GM12878 (cell line): ENCODE results near the gene SP1.

Experiments used
- ATF7 ChIP-seq: fragments of 450-650 bp; IDR thresholded peaks from 2 replicates; pipeline ENCODE4 v1.6.1; 2016; ENCODE audit warnings: low read depth, mild to moderate bottlenecking
- CBX3 ChIP-seq: fragments of 200-600 bp; sonication (generic); IDR thresholded peaks from 2 replicates; pipeline ENCODE4 v1.6.1; 2016; ENCODE audit warnings: low read depth, borderline replicate concordance
- FOS ChIP-seq: IDR thresholded peaks from 3 replicates; pipeline ENCODE4 v1.6.1; 2011; ENCODE audit warnings: borderline replicate concordance; ENCODE audit not compliant: insufficient read length; ENCODE audit errors: extremely low read depth
- MTA2 ChIP-seq: fragments of 450-650 bp; IDR thresholded peaks from 2 replicates; pipeline ENCODE4 v1.6.1; 2016; ENCODE audit warnings: low read depth, mild to moderate bottlenecking, moderate library complexity
- POLR2A ChIP-seq: IDR thresholded peaks from 2 replicates; pipeline ENCODE4 v1.6.1; 2011; ENCODE audit warnings: low read depth, mild to moderate bottlenecking, low read length
- SUZ12 ChIP-seq: fragments of 200-600 bp; sonication (generic); IDR thresholded peaks from one replicate; pipeline ENCODE4 v1.6.1; 2018; ENCODE audit warnings: antibody characterized with exemption, mild to moderate bottlenecking; ENCODE audit not compliant: unreplicated experiment
- TF ChIP-seq, protein P1 (sequence below): IDR thresholded peaks from 2 replicates; pipeline ENCODE4 v1.6.1; 2011; ENCODE audit warnings: low read depth, low read length, improper control_type of control experiment, borderline replicate concordance
- TF ChIP-seq, protein P2 (sequence below), 3 experiments: IDR thresholded peaks in 2 of 3; conservative IDR thresholded peaks in 1 of 3; 2 replicates each; pipeline ENCODE4 v1.5.1; 2011; ENCODE audit warnings: low read depth in 3 of 3, low read length in 3 of 3, mild to moderate bottlenecking in 3 of 3, control low read depth in 2 of 3, moderate library complexity in 2 of 3, inconsistent platforms in 1 of 3, mixed read lengths in 1 of 3; ENCODE audit not compliant: control insufficient read depth in 2 of 3, insufficient read depth in 1 of 3; ENCODE audit errors: extremely low read depth in 1 of 3
- TF ChIP-seq, protein P3 (sequence below): IDR thresholded peaks from 2 replicates; pipeline ENCODE4 v1.6.1; 2012; ENCODE audit warnings: low read depth, low read length, improper control_type of control experiment
- TF ChIP-seq, protein P4 (sequence below): fragments of 450-650 bp; IDR thresholded peaks from 2 replicates; pipeline ENCODE4 v1.6.1; 2018; ENCODE audit warnings: mild to moderate bottlenecking, low read depth, moderate library complexity; ENCODE audit not compliant: partially characterized antibody

DNA sequence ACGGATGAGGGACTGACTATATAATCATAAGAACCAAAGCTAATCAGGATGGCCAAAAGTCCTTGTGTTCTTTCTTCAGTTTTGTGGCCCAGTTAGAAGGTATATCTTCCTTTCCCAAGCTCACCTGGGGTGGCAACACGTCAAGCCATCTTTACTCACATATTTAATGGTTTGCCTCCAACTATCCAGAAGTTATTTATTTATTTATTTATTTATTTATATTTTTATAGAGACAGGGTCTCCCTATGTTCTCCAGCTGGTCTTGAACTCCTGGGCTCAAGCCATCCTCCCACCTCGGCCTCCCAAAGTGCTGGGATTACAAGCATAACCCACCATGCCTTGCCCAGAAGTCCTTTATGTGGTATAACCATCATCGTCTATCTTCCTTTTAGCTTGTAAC, 32.1 kb upstream of the SP1 start:
- TF ChIP-seq, protein P1, sequence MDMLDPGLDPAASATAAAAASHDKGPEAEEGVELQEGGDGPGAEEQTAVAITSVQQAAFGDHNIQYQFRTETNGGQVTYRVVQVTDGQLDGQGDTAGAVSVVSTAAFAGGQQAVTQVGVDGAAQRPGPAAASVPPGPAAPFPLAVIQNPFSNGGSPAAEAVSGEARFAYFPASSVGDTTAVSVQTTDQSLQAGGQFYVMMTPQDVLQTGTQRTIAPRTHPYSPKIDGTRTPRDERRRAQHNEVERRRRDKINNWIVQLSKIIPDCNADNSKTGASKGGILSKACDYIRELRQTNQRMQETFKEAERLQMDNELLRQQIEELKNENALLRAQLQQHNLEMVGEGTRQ: no peak
- TF ChIP-seq, protein P2, sequence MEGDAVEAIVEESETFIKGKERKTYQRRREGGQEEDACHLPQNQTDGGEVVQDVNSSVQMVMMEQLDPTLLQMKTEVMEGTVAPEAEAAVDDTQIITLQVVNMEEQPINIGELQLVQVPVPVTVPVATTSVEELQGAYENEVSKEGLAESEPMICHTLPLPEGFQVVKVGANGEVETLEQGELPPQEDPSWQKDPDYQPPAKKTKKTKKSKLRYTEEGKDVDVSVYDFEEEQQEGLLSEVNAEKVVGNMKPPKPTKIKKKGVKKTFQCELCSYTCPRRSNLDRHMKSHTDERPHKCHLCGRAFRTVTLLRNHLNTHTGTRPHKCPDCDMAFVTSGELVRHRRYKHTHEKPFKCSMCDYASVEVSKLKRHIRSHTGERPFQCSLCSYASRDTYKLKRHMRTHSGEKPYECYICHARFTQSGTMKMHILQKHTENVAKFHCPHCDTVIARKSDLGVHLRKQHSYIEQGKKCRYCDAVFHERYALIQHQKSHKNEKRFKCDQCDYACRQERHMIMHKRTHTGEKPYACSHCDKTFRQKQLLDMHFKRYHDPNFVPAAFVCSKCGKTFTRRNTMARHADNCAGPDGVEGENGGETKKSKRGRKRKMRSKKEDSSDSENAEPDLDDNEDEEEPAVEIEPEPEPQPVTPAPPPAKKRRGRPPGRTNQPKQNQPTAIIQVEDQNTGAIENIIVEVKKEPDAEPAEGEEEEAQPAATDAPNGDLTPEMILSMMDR (IDR thresholded peaks at IDR 0.05 in 2 of 3, conservative IDR thresholded peaks at IDR 0.05 in 1 of 3; ENCODE audit: control insufficient read depth in 2 of 3, extremely low read depth in 1 of 3, insufficient read depth in 1 of 3, low read depth in 3 of 3, low read length in 3 of 3): no peak
- no peak for TF ChIP-seq ATF7
- no peak for TF ChIP-seq SUZ12
- no peak for TF ChIP-seq MTA2
- TF ChIP-seq, protein P3, sequence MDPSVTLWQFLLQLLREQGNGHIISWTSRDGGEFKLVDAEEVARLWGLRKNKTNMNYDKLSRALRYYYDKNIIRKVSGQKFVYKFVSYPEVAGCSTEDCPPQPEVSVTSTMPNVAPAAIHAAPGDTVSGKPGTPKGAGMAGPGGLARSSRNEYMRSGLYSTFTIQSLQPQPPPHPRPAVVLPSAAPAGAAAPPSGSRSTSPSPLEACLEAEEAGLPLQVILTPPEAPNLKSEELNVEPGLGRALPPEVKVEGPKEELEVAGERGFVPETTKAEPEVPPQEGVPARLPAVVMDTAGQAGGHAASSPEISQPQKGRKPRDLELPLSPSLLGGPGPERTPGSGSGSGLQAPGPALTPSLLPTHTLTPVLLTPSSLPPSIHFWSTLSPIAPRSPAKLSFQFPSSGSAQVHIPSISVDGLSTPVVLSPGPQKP: no peak
- TF ChIP-seq FOS: no peak
- no peak for TF ChIP-seq POLR2A
- TF ChIP-seq, protein P4, sequence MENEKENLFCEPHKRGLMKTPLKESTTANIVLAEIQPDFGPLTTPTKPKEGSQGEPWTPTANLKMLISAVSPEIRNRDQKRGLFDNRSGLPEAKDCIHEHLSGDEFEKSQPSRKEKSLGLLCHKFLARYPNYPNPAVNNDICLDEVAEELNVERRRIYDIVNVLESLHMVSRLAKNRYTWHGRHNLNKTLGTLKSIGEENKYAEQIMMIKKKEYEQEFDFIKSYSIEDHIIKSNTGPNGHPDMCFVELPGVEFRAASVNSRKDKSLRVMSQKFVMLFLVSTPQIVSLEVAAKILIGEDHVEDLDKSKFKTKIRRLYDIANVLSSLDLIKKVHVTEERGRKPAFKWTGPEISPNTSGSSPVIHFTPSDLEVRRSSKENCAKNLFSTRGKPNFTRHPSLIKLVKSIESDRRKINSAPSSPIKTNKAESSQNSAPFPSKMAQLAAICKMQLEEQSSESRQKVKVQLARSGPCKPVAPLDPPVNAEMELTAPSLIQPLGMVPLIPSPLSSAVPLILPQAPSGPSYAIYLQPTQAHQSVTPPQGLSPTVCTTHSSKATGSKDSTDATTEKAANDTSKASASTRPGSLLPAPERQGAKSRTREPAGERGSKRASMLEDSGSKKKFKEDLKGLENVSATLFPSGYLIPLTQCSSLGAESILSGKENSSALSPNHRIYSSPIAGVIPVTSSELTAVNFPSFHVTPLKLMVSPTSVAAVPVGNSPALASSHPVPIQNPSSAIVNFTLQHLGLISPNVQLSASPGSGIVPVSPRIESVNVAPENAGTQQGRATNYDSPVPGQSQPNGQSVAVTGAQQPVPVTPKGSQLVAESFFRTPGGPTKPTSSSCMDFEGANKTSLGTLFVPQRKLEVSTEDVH: no peak
- TF ChIP-seq CBX3: no peak
